GM21423 (cell line): ENCODE results near the gene NUDT8.
"Not testable (repeated sequence)": the region's sequence is repeated elsewhere in the genome, so short reads cannot be mapped to it uniquely, and the experiment has no call there.

Experiments used
- ATAC-seq: cut with Tn5 transposase; IDR thresholded peaks from one replicate; pipeline ENCODE4 v1.9.1; 2021; ENCODE audit warnings: mild to moderate bottlenecking, moderate library complexity; ENCODE audit not compliant: unreplicated experiment

Gene NUDT8

DNA sequence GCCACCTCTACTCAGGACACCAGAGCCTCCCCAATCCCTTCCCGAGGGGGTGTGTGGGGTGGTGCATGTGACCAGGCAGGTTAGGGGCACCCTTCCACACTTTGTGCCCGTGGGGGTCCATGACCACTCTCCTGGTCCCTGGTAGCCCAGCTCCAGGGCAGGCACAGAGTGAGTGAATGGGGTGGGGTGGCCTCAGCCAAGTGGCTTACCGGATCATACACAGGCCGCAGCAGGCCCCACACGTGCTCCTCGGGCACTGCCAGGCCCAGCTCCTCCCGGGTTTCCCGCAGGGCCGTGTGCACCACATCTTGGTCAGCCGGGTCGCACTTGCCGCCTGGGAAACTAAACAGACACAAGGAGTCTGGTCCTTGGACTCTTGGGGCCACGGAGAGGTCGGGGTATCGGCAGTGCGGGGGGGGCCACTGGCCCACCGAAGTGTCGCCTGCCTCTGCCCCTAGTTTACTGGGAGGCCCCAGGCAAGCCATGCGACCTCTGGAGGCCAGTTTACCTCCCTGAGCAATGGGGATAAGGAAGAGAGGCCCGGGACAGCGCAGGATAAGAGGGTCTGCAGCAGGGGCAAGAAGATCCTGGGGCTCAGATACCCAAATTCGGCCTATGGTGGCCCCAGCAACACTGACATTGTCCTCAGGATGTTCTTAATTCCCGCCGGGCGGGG lies 889 bp downstream of the NUDT8 start:
- no peak for ATAC-seq

DNA sequence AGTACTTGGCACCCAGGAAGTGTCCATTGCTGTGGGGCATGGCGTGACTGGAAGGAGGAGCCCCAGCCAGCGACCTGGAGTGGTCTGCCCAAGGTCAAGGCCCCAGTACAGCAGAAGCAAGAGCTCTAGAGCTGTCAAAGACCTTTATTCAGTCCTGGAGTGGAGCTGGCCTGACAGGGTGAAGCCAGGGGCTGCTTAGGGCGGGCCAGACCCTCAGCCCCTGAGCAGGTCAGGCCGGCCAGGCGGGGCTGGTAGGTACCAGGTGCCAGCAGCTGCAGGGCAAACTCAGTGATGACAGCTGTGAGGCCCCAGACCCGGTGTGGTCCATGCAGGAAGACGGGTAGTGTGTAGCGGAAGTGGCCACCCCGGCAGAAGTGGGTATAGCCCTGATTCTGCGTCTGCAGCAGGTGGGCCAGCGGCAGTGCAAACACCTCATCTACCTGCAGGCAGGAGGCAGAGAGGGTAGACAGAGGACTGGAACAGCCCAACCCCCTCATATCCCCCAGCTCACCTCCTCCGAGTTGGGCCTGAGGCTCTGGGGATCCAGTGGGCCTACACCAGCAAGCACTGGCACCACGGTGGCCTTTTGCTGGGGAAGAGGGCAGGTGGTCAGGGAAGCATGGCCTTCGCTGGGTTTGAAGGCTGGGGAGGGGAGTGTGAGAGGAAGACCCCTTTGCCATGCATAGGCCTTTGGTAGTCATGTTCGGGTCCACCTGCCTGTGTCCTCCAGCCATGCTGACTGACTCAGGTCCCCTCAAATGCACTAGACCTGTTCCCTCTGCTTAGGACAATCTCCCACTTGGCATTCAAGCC lies 1.7 kb downstream of the NUDT8 start:
- no peak for ATAC-seq

- ATAC-seq = no peak
These were observed 2.3 kb downstream of the NUDT8 start for GRCh38 chr11:67627441-67627811.

GRCh38 chr11:67626970-67627369 lies 2.8 kb downstream of the NUDT8 start:
- ATAC-seq = no peak

GRCh38 chr11:67626131-67626833 lies 3.5 kb downstream of the NUDT8 start:
- not testable (repeated sequence) for ATAC-seq

- not testable (repeated sequence) for ATAC-seq
These were observed 5.9 kb downstream of the NUDT8 start for GRCh38 chr11:67623795-67624194.

DNA sequence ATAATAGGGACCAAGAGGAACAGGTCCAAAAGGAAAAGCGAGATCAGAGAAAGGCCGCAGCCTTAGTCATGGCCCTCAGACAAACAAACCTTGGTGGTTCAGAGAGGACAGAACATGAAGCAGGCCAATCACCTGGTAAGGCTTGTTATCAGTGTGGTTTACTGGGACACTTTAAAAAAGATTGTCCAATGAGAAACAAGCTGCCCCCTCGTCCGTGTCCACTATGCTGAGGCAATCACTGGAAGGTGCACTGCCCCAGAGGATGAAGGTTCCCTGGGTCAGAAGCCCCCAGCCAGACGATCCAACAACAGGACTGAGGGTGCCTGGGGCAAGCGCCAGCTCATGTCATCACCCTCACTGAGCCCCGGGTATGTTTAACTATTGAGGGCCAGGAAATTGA lies 6.8 kb downstream of the NUDT8 start:
- not testable (repeated sequence) for ATAC-seq

DNA sequence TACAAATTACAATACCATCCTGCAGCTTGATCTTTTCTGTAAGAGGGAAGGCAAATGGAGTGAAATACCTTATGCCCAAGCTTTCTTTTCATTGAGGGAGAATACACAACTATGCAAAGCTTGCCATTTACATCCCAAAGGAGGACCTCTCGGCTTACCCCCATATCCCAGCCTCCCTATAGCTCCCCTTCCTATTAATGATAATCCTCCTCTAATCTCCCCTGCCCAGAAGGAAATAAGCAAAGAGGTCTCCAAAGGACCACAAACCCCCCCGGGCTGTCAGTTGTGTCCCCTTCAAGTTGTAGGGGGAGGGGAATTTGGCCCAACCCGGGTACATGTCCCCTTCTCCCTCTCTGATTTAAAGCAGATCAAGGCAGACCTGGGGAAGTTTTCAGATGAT lies 7.8 kb downstream of the NUDT8 start:
- not testable (repeated sequence) for ATAC-seq

- not testable (repeated sequence) for ATAC-seq
These were observed 9.1 kb downstream of the NUDT8 start for GRCh38 chr11:67620621-67621020.

DNA sequence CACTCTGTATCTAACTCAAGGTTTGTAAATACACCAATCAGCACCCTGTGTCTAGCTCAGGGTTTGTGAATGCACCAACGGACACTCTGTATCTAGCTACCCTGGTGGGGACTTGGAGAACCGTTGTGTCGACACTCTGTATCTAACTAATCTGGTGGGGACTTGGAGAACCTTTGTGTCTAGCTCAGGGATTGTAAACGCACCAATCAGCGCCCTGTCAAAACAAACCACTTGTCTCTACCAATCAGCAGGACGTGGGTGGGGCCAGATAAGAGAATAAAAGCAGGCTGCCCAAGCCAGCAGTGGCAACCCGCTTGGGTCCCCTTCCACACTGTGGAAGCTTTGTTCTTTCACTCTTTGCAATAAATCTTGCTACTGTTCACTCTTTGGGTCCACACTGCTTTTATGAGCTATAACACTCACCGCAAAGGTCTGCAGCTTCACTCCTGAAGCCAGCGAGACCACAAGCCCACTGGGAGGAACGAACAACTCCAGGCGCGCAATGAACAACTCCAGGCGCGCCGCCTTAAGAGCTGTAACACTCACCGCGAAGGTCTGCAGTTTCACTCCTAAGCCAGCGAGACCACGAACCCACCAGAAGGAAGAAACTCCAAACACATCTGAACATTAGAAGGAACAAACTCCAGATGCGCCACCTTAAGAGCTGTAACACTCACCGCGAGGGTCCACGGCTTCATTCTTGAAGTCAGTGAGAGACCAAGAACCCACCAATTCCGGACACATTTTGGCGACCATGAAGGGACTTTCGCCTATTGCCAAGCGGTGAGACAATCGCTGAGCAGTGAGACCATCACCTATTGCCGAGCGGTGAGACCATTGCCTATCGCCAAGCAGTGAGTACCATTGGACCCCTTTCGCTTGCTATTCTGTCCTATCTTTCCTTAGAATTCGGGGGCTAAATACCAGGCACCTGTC lies 9.8 kb downstream of the NUDT8 start:
- ATAC-seq = not testable (repeated sequence)

- not testable (repeated sequence) for ATAC-seq
These were observed 10.7 kb downstream of the NUDT8 start for GRCh38 chr11:67618901-67619659.

- ATAC-seq = no peak
These were observed 12.3 kb downstream of the NUDT8 start for GRCh38 chr11:67617243-67617953.

DNA sequence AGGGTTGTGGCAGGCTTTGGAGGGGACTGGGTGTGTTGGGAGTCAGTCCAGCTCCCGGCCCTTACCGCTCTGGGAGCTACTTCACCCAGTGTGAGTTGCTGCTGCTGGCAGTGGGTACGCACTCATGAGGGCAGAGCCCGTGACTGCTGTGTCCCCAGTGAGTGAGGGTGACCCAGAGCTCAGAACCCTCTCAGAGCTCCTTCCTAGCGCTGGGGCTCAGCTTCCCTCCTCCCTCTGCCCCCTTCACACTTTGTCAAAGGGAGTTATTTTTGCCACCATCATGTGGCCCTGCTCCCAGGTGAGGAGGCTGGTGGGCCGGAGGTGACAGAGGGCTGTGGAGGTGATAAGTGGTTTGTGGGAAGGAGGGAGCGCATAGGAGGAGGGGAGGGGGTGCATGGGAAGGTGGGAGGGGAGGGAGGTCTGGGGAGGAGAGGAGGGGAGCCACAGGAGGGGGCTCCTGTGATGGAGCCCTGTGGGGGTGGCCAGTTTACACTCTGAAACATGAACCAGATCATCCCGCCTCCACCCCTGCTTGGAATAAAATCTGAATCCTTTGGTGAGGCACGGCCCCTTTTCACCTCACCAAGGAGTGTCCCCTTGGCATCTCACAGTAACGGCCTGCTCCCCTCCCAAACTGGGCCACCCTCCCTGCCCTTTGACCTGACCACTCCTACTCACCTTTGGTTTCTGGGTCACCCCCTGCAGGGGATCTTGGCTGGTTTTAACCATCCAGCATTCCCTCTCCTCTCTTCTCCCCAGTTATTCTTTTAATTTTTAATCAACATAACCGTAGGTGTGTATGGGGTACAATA lies 13.1 kb downstream of the NUDT8 start:
- no peak for ATAC-seq

DNA sequence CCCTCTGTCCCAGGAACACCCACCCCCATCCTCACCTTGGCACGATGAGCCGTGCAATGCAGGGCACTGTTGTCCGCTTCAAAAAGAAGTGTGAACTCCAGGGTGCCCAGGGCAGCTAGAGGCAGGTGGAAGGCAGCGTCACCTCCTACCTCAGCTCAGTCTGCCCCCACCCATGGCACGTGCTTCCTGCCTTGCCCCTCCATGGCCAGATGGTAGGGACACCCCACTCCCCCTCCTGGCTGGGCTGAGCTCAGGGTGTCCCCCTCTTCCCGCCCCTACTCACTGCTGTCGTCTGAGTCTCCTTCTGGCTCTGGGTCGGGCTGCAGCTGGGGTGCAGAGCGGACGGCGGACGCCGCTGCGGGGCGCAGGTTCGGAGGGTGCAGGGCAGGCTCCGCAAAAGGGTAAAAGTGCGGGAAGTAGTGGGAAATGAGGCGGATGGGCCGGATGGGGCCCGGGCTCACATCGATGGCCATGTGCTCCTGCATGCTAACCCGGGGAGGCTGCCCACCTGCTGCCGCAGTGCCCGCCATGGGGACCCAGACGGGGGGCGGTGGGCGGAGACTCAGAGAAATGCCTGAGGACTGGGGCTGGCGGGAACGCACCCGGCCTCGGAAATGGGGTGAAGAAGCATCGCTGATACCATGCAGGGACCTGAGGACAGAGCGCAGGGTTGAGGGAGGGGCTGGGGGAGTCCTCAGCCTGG lies 13.9 kb downstream of the NUDT8 start:
- no peak for ATAC-seq

DNA sequence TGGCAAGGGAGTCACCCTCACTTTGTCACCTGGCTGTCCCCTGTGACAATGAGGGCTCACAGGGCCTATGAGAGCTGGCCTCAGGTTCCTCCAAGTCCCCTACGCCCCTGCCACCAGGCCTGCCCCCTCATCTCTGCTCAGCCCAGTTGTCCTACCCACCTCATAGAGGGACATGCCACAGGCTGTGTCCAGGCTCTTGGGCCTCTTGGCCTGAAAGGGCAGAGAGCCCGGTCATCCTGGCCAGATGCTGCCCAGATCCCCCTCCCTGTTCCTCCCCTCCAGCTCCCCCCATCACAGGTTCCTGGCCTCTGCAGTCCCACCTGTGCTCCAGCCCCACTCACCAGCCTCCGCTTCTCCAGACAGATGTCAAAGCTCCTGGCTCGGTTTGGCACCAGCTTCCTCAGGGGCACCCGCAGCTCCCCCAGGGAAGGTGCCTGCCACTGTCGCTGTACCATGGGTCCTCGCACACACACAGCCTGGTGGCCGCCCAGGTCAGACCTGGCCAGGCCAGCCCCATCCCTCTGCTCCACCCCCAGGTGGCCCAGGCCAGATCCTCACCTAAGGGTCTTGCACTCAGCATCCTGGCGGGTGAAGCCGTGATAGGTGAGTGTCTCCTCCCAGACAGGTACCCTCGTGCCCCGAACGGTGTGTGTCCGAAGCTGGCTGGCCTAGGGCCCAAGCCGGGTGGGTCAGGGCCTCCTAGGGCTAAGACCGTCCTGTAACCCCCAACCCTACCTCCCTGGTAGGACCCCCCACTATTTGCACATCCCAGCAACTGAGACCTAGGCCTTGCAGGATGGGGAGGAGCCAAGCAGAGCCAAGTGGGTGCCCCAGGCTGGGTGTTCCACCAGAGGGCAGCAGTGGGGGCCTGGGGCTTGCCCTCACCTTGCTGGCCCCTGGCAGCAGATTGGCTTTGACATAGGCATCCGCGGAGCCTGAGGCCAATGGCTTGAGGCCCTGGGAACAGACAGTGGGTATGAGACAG lies 14.7 kb downstream of the NUDT8 start:
- no peak for ATAC-seq

- ATAC-seq = peak; percentile 79
These were observed 15.6 kb downstream of the NUDT8 start for GRCh38 chr11:67613960-67614715.
